Testis (tissue), 3 donors: Measurements from ENCODE around the gene IFITM2. TPM values are rescaled to one million over a fixed set of nuclear protein-coding genes. Genes with fewer than 3 reads are reported as not detected.

ENCODE experiments used
- DNase-seq: peaks from one replicate; pipeline ENCODE4 v3.0.0-alpha.2; 2019
- H3K27ac ChIP-seq, 2 donors: fragments of 200-600 bp; sonication (generic); one replicate each; pipeline ENCODE4 v1.5.1; 2019
- H3K27me3 ChIP-seq: fragments of 200-600 bp; sonication (generic); one replicate; pipeline ENCODE4 v1.5.1; 2019
- H3K36me3 ChIP-seq: fragments of 200-600 bp; sonication (generic); one replicate; pipeline ENCODE4 v1.5.1; 2017; ENCODE audit warnings: low read depth; ENCODE audit errors: missing control alignments
- H3K4me1 ChIP-seq: fragments of 200-600 bp; sonication (generic); one replicate; pipeline ENCODE4 v1.5.1; 2019
- H3K4me3 ChIP-seq, 2 donors: fragments of 200-600 bp; sonication (generic); one replicate each; pipeline ENCODE4 v1.5.1; 2017 to 2019
- H3K9me3 ChIP-seq: fragments of 200-600 bp; sonication (generic); one replicate; pipeline ENCODE4 v1.5.1; 2017
- POLR2A ChIP-seq: fragments of 450-650 bp; IDR thresholded peaks from one replicate; pipeline ENCODE4 v1.6.1; 2017; ENCODE audit warnings: antibody characterized with exemption, mild to moderate bottlenecking, moderate library complexity
- WGBS, 2 donors: methylation state at CpG; one replicate each; pipeline ENCODE4 v1.1.5; 2018; 5-methylcytosine and 5-hydroxymethylcytosine counted together
- intact Hi-C: fragments of 100-400 bp; cut with DNase I; formaldehyde crosslinking; loops from one replicate; pipeline ENCODE4 v1.15.1; 2023; ENCODE audit warnings: low total_unique reads
- polyA plus RNA-seq: library from polyadenylated mRNA; stranded (reverse); fragments of 350-450 nt; fragmentation: Illumina TruSeq; extraction: RNeasy Lipid Tissue Mini Kit (QIAGEN cat#74804); gene quantifications from one replicate; pipeline ENCODE4 v1.2.3, GENCODE V29; 2014; ENCODE audit warnings: low read depth, low replicate concordance; ENCODE audit not compliant: insufficient read depth
- total RNA-seq, 2 donors: library from RNA; depleted of rRNA; stranded (reverse); fragments of >200 nt; gene quantifications; one replicate each; pipeline ENCODE4 v1.2.3, GENCODE V29; 2016
- TF ChIP-seq, protein P1 (sequence below), 3 experiments: fragments of 450-650 bp in 2 of 3; fragments of 200-600 bp in 1 of 3; sonication (generic) in 1 of 3; IDR thresholded peaks; one replicate each; pipeline ENCODE4 v1.5.1; 2016 to 2019; ENCODE audit warnings: antibody characterized with exemption in 3 of 3, mild to moderate bottlenecking in 2 of 3, moderate library complexity in 1 of 3

IFITM2 gene
- total and polyA plus RNA-seq, 3 donors from 2014 or later = 119 to 283 (median 169) TPM

- Histone ChIP-seq H3K27ac (no peak overlapping the region), H3K27me3 (no peaks in the 10 kb centered on the region), H3K4me3 (no peak overlapping the region), H3K36me3 (no peaks in the 10 kb centered on the region), H3K4me1 (peaks cover 21% of the 10 kb centered on the region), H3K9me3 (no peaks in the 10 kb centered on the region)
- DNase-seq = no peak
- intact Hi-C loops = no loop called here
- WGBS, 2 donors = 56 to 75% methylated on average over 12 of the region's 12 CpGs
- TF ChIP-seq POLR2A = no peak
- TF ChIP-seq, protein P1, sequence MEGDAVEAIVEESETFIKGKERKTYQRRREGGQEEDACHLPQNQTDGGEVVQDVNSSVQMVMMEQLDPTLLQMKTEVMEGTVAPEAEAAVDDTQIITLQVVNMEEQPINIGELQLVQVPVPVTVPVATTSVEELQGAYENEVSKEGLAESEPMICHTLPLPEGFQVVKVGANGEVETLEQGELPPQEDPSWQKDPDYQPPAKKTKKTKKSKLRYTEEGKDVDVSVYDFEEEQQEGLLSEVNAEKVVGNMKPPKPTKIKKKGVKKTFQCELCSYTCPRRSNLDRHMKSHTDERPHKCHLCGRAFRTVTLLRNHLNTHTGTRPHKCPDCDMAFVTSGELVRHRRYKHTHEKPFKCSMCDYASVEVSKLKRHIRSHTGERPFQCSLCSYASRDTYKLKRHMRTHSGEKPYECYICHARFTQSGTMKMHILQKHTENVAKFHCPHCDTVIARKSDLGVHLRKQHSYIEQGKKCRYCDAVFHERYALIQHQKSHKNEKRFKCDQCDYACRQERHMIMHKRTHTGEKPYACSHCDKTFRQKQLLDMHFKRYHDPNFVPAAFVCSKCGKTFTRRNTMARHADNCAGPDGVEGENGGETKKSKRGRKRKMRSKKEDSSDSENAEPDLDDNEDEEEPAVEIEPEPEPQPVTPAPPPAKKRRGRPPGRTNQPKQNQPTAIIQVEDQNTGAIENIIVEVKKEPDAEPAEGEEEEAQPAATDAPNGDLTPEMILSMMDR (IDR thresholded peaks at IDR 0.05) = no peak
Observed at GRCh38 chr11:303363-303762, 4.3 kb upstream of the IFITM2 start.

DNA sequence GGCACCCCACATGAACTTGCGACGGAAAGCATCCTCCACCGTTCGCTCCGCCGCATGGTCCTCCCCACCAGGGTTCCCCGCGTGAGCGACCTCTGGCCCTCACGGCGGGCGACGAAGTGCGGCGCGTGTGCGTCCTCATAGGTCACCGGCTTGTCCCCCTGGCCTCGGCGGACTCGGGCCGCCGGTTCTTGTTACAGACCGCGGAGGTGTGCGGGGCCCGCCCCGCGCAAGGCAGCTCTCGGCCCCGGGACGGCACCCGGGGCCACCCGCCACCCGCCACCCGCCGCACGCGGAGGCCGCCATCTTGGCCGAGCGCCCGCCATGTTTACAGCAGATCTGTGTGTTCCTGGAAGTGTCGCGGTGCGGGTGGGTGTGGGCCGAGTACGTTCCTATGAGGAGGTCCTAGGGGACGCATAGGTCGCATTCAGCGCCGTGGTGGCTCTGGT is 3.5 kb upstream of the IFITM2 start:
- DNase-seq = no peak
- 82 to 83% methylated on average over 32 to 52 of the region's 52 CpGs for WGBS, 2 donors
- H3K27me3 ChIP-seq = no peaks in the 10 kb centered on the region
- peak overlapping the region; percentile 50 to 63 for H3K27ac ChIP-seq
- H3K4me3 ChIP-seq = peak overlapping the region; percentile 45 to 50
- intact Hi-C loops = no loop called here
- H3K36me3 ChIP-seq = no peaks in the 10 kb centered on the region
- no peaks in the 10 kb centered on the region for H3K9me3 ChIP-seq
- TF ChIP-seq, protein P1 (IDR thresholded peaks at IDR 0.05) = no peak
- TF ChIP-seq POLR2A = no peak
- peaks cover 20% of the 10 kb centered on the region for H3K4me1 ChIP-seq

DNA sequence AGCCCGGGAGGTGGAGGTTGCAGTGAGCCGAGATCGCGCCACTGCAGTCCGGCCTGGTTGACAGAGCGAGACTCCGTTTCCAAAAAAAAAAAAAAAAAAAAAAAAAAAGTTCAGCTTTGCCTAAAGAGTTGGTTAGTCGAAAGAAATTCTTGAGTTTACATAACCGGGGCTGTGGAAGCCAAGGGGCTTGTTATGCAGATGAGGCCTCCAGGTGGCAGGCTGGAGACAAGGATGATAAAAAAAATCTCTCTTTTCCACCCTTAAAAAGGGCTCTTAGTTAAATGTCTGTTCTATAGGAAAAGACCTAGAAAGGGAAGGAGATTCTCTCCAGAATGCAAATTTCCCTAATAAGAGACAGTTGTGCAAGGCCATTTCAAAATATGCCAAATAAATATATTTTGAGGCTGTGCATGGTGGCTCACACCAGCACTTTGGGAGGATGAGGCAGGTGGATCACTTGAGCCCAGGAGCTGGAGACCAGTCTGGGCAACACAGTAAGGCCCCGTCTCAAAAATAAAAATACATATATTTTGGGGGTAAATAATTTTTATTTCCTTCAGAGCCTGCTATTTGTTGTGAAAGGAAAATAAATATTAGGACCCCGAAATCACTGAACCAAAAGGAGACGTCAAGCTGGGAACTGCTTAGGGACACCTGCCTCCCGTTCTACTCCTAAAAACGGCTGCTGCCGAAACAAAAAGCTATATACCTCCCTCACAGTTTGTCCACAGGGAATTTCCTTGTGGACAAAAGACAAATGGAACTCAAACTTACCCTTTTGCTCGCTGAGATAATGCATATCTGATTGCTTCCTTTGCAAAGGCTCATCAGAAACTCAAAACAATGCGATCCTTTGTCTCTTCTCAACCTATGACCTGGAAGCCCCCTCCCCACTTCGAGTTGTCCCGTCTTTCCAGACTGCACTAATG is 2.4 kb upstream of the IFITM2 start:
- intact Hi-C loops = no loop called here
- H3K4me1 ChIP-seq = peaks cover 25% of the 10 kb centered on the region
- 24 to 32% methylated on average over 19 of the region's 19 CpGs for WGBS, 2 donors
- no peak for TF ChIP-seq POLR2A
- TF ChIP-seq, protein P1 (IDR thresholded peaks at IDR 0.05) = peak; percentile 66 to 81 (median 79)
- H3K4me3 ChIP-seq = no peak overlapping the region
- no peaks in the 10 kb centered on the region for H3K36me3 ChIP-seq
- H3K9me3 ChIP-seq = no peaks in the 10 kb centered on the region
- H3K27ac ChIP-seq = no peak overlapping the region
- peak; percentile 88 for DNase-seq
- no peaks in the 10 kb centered on the region for H3K27me3 ChIP-seq

- TF ChIP-seq, protein P1 (IDR thresholded peaks at IDR 0.05) = no peak
- TF ChIP-seq POLR2A = no peak
- Histone ChIP-seq H3K9me3 (no peaks in the 10 kb centered on the region), H3K27me3 (no peaks in the 10 kb centered on the region), H3K4me1 (peaks cover 25% of the 10 kb centered on the region), H3K27ac (no peak overlapping the region), H3K36me3 (no peaks in the 10 kb centered on the region), H3K4me3 (no peak overlapping the region)
- WGBS, 2 donors = 84 to 89% methylated on average over 10 of the region's 10 CpGs
- DNase-seq = no peak
- intact Hi-C loops = no loop called here
Observed at GRCh38 chr11:305844-306211, 1.8 kb upstream of the IFITM2 start.
